Colonic mucosa (tissue), 4 donors: ENCODE data around the gene PCDHGB4. TPM values are rescaled to one million over a fixed set of nuclear protein-coding genes. Genes with fewer than 3 reads are reported as not detected.
"Not testable (repeated sequence)": the region's sequence is repeated elsewhere in the genome, so short reads cannot be mapped to it uniquely, and the experiment has no call there.

Experiments
- DNase-seq: peaks from one replicate; pipeline ENCODE4 v3.0.0-alpha.2; 2020
- H3K27ac ChIP-seq: fragments of 200-600 bp; one replicate; pipeline ENCODE4 v1.8.0; 2021
- H3K27me3 ChIP-seq: fragments of 200-600 bp; one replicate; pipeline ENCODE4 v1.8.0; 2021
- H3K36me3 ChIP-seq: fragments of 200-600 bp; one replicate; pipeline ENCODE4 v1.8.0; 2021
- H3K4me1 ChIP-seq: fragments of 200-600 bp; one replicate; pipeline ENCODE4 v1.8.0; 2021; ENCODE audit warnings: mild to moderate bottlenecking
- H3K4me3 ChIP-seq: fragments of 200-600 bp; one replicate; pipeline ENCODE4 v1.8.0; 2021
- H3K9ac ChIP-seq, 2 donors: one replicate each; pipeline ENCODE4 v1.7.0; 2013; ENCODE audit warnings: control low read depth in 2 of 2, low read depth in 2 of 2, low read length in 2 of 2
- H3K9me3 ChIP-seq: fragments of 200-600 bp; one replicate; pipeline ENCODE4 v1.8.0; 2021
- intact Hi-C: fragments of 100-400 bp; cut with DNase I; formaldehyde crosslinking; loops from one replicate; pipeline ENCODE4 v1.14.1; 2022
- total RNA-seq, 2 donors: library from RNA; stranded (reverse); fragmentation: NEBNext Ultra II Directional in 1 of 2; extraction: Animal tissue kit (Norgen Biotek cat#: 25700) in 1 of 2; gene quantifications; one replicate each; pipeline ENCODE4 v1.2.1, GENCODE V29; 2021
- TF ChIP-seq, protein P1 (sequence below): fragments of 200-600 bp; IDR thresholded peaks from one replicate; pipeline ENCODE4 v1.8.0; 2022; ENCODE audit warnings: antibody characterized with exemption, mild to moderate bottlenecking
- donor health status: healthy.
- donor health status: DM: no; HTN: no; CAD: no.
- donor health status: DM: no; HTN: no; CAD: no.

Gene PCDHGB4
- total RNA-seq: under 1 TPM; 0.69 to 0.96 TPM

DNA sequence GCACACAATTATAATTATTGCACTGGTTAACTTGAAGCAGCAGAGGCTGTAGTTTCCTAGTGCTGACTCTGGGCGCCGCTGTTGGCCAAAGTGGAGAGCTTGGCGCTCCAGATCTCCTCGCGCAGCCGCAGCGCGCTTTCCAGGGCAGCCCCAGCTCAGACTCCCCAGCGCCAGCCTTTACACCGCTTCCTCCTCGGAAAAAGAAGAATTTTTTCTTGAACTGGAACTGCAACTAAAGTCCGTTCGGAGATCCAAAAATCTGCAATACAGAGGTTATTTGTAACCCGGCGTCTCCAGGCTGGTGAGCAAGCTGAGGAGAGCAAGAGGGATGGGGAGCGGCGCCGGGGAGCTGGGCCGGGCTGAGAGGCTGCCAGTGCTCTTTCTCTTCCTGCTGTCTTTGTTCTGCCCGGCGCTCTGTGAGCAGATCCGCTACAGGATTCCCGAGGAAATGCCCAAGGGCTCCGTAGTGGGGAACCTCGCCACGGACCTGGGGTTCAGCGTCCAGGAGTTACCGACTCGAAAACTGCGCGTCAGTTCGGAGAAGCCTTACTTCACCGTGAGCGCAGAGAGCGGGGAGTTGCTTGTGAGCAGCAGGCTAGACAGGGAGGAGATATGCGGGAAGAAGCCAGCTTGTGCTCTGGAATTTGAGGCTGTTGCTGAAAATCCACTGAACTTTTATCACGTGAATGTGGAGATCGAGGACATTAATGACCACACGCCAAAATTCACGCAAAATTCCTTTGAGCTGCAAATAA lies at the start of gene PCDHGB4:
PCDHGB4 (plus strand) TSS at position 142 of the 755 bp plus-strand sequence; CDS start at position 329, 187 bp downstream.
- DNase-seq, intact Hi-C loops, H3K36me3 ChIP-seq, H3K9ac ChIP-seq, H3K4me1 ChIP-seq, H3K27ac ChIP-seq, H3K9me3 ChIP-seq, H3K4me3 ChIP-seq, H3K27me3 ChIP-seq: not testable (repeated sequence)

DNA sequence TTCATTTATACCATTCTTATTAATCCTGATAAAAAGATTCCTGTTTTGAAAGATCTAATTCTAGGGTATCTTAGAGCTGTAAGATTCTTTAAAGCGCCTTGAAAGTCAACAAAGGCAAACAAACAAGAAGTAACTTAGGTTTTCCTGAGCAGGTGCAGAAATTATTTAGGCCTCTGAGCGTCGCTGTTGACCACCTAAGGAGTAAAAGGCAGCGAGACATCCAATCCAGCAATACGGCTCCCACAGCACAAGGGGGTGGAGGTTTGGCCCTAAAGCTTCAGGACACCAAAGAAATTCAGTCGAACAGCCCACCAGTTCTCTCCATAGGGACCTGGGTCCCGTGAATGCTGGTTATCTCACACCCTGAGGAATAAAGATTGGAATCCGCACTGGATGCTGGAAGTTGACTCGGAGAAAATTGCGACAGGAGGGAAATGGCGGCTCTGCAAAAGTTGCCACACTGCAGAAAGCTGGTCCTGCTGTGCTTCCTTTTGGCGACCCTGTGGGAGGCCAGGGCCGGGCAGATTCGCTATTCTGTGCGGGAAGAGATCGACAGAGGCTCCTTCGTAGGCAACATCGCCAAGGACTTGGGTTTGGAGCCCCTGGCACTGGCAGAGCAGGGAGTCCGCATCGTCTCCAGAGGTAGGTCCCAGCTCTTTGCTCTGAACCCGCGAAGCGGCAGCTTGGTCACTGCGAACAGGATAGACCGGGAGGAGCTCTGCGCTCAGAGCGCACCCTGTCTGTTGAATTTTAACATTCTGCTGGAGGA lies 48.8 kb upstream of the PCDHGB4 start, which contains the start of gene PCDHGA2:
PCDHGA2 (plus strand) TSS at position 223 of the 769 bp plus-strand sequence.
- intact Hi-C loops: no loop called here
- Histone ChIP-seq H3K9ac (no peak within 1 kb of the TSS), H3K27me3 (no peaks in the 10 kb centered on the region), H3K36me3 (no peaks in the 10 kb centered on the region), H3K27ac (no peak within 1 kb of the TSS), H3K4me3 (no peak within 1 kb of the TSS), H3K4me1 (no peaks in the 10 kb centered on the region), H3K9me3 (no peaks in the 10 kb centered on the region)
- no peak for DNase-seq
- TF ChIP-seq, protein P1, sequence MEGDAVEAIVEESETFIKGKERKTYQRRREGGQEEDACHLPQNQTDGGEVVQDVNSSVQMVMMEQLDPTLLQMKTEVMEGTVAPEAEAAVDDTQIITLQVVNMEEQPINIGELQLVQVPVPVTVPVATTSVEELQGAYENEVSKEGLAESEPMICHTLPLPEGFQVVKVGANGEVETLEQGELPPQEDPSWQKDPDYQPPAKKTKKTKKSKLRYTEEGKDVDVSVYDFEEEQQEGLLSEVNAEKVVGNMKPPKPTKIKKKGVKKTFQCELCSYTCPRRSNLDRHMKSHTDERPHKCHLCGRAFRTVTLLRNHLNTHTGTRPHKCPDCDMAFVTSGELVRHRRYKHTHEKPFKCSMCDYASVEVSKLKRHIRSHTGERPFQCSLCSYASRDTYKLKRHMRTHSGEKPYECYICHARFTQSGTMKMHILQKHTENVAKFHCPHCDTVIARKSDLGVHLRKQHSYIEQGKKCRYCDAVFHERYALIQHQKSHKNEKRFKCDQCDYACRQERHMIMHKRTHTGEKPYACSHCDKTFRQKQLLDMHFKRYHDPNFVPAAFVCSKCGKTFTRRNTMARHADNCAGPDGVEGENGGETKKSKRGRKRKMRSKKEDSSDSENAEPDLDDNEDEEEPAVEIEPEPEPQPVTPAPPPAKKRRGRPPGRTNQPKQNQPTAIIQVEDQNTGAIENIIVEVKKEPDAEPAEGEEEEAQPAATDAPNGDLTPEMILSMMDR: no peak

DNA sequence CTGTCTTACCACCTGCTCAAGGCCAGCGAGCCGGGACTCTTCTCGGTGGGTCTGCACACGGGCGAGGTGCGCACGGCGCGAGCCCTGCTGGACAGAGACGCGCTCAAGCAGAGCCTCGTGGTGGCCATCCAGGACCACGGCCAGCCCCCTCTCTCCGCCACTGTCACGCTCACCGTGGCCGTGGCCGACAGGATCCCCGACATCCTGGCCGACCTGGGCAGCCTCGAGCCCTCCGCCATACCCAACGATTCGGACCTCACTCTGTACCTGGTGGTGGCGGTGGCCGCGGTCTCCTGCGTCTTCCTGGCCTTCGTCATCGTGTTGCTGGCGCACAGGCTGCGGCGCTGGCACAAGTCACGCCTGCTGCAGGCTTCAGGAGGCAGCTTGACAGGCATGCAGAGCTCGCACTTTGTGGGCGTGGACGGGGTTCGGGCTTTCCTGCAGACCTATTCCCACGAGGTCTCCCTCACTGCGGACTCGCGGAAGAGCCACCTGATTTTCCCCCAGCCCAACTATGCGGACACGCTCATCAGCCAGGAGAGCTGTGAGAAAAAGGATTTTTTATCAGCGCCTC lies 46.6 kb upstream of the PCDHGB4 start:
- H3K27me3 ChIP-seq, DNase-seq, H3K4me3 ChIP-seq, H3K27ac ChIP-seq, intact Hi-C loops, H3K9me3 ChIP-seq, H3K9ac ChIP-seq, H3K36me3 ChIP-seq, H3K4me1 ChIP-seq: not testable (repeated sequence)

DNA sequence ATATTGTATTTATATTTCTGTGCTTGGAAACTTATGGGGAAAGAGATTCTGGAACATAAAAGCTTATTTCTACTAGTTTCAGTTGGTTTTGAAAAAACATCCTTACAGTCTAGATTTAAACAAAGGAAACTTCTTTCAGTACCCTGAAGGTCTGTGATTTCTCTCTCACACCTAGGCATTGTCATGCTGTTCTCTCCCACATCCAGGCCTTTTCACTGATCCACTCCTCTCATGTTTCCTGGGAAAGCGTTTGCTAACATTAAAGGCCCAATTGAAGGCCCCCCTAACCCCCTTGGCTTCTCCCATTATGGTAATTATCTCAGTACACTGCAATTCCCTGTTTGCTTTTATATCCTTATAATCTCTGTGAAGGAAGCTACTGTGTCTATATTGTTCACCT lies 44.7 kb upstream of the PCDHGB4 start:
- no peaks in the 10 kb centered on the region for H3K9me3 ChIP-seq
- intact Hi-C loops: no loop called here

DNA sequence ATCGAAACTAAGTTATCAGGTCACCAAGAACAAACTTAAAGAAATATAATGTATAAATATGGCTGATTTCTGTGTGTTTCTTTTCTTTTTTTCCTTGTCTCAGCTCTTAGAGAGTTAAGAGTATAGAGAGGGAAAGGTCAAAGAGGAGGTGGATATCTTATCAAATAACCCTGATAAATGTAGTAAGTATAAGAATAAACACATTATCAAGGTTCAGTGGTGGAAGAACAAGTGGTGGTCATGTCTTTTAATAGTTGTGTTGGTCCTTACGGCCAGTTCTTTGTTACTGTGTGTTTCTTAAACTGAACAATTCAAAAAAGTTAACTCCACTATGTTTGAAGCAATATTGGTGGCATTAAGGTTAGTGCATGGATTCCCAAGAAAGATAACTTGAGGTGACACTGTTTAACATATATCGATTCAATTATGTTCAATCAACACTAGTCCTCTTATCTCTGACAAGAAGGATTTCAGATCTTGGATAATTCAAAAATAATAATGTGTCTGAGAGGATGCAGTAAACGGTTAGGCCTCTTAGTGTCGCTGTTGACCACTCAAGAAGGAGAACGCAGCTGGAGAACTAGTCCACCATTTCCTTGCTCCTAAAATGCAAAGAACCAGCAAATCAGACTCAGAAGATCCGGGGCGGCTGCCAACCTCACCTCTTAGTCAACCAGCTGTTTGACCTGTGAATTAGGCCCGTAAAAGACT lies 44.1 kb upstream of the PCDHGB4 start, which contains the start of gene PCDHGA3:
PCDHGA3 (plus strand) TSS at position 588 of the 711 bp plus-strand sequence. CDS start 205 bp downstream, outside the sequence.
- Histone ChIP-seq H3K27me3 (no peaks in the 10 kb centered on the region), H3K27ac (no peak within 1 kb of the TSS), H3K36me3 (no peaks in the 10 kb centered on the region), H3K4me1 (no peaks in the 10 kb centered on the region), H3K9ac (no peak within 1 kb of the TSS), H3K4me3 (no peak within 1 kb of the TSS), H3K9me3 (no peaks in the 10 kb centered on the region)
- no peak for DNase-seq
- TF ChIP-seq, protein P1: no peak
- intact Hi-C loops: no loop called here

More for the DNA sequence above, 44.7 kb upstream of the PCDHGB4 start:
- no peak for DNase-seq
- Histone ChIP-seq H3K27me3 (no peaks in the 10 kb centered on the region), H3K4me3 (no peak overlapping the region), H3K4me1 (no peaks in the 10 kb centered on the region), H3K9ac (no peak overlapping the region), H3K27ac (no peak overlapping the region), H3K36me3 (no peaks in the 10 kb centered on the region)
- TF ChIP-seq, protein P1: no peak

DNA sequence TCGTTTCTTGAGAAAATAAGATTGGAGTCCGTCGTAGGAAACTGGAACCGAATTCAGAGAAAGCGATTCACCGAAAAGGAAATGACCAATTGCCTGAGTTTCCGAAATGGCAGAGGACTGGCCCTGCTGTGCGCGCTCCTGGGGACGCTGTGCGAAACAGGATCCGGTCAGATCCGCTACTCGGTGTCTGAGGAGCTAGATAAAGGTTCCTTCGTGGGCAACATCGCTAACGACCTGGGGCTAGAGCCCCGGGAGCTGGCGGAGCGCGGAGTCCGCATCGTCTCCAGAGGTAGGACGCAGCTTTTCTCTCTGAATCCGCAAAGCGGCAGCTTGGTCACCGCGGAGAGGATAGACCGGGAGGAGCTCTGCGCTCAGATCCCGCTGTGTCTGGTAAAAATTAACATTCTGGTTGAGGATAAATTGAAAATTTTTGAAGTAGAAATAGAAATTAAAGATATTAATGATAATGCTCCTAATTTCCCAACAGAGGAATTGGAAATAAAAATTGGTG lies 43.5 kb upstream of the PCDHGB4 start:
- H3K4me1 ChIP-seq: no peaks in the 10 kb centered on the region
- H3K9me3 ChIP-seq: no peaks in the 10 kb centered on the region
- H3K36me3 ChIP-seq: no peaks in the 10 kb centered on the region
- H3K9ac ChIP-seq: no peak overlapping the region
- H3K27me3 ChIP-seq: no peaks in the 10 kb centered on the region
- H3K4me3 ChIP-seq: no peak overlapping the region
- TF ChIP-seq, protein P1: no peak
- no peak overlapping the region for H3K27ac ChIP-seq
- DNase-seq: no peak
- intact Hi-C loops: no loop called here
